ENCODE measurements around the gene TBX5.

The TBX5 gene

DNA sequence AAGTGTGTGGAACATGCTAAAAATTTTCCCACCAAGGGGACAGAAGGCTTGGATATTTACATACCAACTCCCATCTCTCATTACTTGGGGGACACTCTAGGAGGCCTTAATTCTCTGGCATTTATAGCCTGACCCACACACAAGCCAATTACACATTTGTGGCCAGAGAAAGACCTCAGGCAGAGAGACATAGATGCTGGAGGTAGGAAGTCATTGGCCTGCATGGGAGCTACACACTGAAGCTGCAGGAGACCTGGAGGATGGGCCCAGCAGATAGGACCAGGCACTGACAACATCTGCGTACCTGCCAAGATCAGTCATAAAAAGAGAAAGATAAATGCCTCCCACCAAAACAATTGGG lies 61.7 kb downstream of the TBX5 start:
- H3K4me3 ChIP-seq (ENCODE audit: low read depth, low read length) = no peak overlapping the region
- in situ Hi-C loops (cut with HindIII; ENCODE audit: low pct_ligation_motif_present, low sequenced_read_pairs) = no loop called here
- H3K36me3 ChIP-seq (replicated peaks) = no peaks in the 10 kb centered on the region
- no peak for DNase-seq
- H3K27me3 ChIP-seq (replicated peaks) = no peaks in the 10 kb centered on the region
- TF ChIP-seq, protein P1, sequence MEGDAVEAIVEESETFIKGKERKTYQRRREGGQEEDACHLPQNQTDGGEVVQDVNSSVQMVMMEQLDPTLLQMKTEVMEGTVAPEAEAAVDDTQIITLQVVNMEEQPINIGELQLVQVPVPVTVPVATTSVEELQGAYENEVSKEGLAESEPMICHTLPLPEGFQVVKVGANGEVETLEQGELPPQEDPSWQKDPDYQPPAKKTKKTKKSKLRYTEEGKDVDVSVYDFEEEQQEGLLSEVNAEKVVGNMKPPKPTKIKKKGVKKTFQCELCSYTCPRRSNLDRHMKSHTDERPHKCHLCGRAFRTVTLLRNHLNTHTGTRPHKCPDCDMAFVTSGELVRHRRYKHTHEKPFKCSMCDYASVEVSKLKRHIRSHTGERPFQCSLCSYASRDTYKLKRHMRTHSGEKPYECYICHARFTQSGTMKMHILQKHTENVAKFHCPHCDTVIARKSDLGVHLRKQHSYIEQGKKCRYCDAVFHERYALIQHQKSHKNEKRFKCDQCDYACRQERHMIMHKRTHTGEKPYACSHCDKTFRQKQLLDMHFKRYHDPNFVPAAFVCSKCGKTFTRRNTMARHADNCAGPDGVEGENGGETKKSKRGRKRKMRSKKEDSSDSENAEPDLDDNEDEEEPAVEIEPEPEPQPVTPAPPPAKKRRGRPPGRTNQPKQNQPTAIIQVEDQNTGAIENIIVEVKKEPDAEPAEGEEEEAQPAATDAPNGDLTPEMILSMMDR (IDR thresholded peaks at IDR 0.05; ENCODE audit: low read depth, low read length, missing control alignments) = no peak
- H3K27ac ChIP-seq = no peak overlapping the region

DNA sequence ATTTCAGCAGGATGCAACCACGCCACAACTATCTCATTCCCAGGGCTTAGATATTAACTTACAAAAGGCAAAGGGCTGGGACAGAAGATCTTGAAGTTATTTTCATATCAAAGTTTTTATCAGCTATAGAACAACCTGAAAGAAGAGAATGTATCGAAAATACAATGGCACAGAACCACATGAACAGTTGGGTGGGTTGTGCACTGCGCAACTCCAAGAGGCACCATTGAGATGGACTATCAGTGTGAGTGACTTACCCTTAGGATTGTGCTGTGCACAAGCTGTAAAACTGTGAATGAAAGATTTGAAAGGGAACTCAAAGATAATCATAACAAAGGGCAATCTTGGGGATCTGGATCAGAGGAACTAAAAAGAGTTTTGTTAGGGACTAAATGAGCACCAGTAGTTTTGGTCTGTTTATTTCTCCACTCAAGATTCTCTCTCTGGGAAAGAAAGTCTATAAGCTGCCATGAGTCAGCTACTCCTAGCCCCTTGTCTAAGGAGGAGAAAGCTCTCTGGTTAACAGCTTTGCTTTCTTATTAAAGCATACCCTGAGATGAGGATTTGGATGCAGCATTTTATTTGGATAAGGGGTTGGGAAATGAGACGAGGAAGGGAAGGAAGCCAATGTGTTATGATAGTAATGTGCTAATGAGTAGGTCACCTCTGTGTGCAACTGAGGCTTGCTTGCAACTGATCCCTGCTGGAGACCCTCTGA lies 62.2 kb downstream of the TBX5 start:
- Histone ChIP-seq H3K4me3 (ENCODE audit: low read depth, low read length) (no peak overlapping the region), H3K27ac (no peak overlapping the region), H3K27me3 (replicated peaks) (no peaks in the 10 kb centered on the region), H3K36me3 (replicated peaks) (no peaks in the 10 kb centered on the region)
- DNase-seq = no peak
- TF ChIP-seq, protein P1 (IDR thresholded peaks at IDR 0.05; ENCODE audit: low read depth, low read length, missing control alignments) = no peak
- in situ Hi-C loops (cut with HindIII; ENCODE audit: low pct_ligation_motif_present, low sequenced_read_pairs) = no loop called here

DNA sequence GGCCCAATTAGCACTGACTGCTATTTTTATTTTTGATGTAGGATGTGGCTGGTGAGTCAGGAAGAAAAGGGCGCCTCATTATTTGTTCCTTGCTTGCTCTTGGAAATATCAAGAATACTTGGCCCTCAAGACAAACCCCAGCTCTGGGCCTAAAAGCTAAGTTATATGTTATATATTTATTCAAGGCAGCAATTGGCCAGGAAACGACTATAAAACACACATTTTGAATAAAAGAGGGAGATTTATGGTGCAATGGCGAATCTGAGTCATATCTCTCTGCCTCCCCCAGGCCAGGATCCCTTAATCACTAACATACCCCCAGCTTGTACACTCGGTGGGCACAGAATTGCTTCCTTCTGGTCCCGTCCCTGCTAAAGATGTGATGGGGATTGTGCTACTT lies 63.3 kb downstream of the TBX5 start:
- Histone ChIP-seq H3K36me3 (replicated peaks) (no peaks in the 10 kb centered on the region), H3K27me3 (replicated peaks) (no peaks in the 10 kb centered on the region), H3K4me3 (ENCODE audit: low read depth, low read length) (no peak overlapping the region), H3K27ac (no peak overlapping the region)
- TF ChIP-seq, protein P1 (IDR thresholded peaks at IDR 0.05; ENCODE audit: low read depth, low read length, missing control alignments) = no peak
- no peak for DNase-seq
- in situ Hi-C loops (cut with HindIII; ENCODE audit: low pct_ligation_motif_present, low sequenced_read_pairs) = no loop called here

DNA sequence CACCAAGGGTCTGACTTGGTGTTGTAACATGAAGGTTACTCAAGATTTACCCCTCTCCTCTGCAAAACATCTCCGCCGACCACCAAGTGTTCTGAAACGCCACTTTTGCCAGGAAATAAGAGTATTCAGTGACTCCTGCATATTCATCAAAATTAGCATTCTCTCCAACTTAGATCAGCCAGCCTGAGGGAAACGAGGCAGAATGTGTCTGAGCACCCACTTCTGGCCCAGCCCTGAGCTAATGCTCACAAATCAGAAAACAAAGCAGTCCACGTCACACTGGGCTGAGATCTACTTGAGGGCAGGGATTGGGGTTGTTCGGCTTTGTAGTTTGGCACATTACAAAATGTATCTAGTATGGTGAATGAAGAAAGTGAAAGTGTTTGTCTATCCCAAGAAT lies 64.3 kb downstream of the TBX5 start:
- H3K27ac ChIP-seq = no peak overlapping the region
- H3K27me3 ChIP-seq (replicated peaks) = no peaks in the 10 kb centered on the region
- no peaks in the 10 kb centered on the region for H3K36me3 ChIP-seq (replicated peaks)
- H3K4me3 ChIP-seq (ENCODE audit: low read depth, low read length) = no peak overlapping the region
- DNase-seq = no peak
- TF ChIP-seq, protein P1 (IDR thresholded peaks at IDR 0.05; ENCODE audit: low read depth, low read length, missing control alignments) = no peak
- in situ Hi-C loops (cut with HindIII; ENCODE audit: low pct_ligation_motif_present, low sequenced_read_pairs) = no loop called here

DNA sequence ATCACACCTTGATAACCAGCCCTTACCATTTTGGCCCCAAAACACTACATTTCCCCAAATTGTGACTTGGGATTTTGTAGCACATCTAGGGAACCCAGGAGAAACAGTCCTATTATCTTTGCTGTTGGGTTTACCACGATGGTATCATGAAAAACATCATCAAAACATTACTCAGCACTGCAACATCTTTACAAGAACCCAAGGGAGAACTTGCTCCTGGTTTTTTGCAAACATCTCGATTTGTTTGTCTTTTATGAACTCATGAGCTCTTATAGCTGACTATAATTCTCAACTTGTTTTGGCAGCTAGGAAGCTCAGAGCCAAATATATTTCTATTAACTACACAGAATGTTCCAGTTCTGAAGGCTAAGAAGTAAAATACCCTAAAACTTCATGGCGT lies 65.7 kb downstream of the TBX5 start:
- H3K27me3 ChIP-seq (replicated peaks) = no peaks in the 10 kb centered on the region
- in situ Hi-C loops (cut with HindIII; ENCODE audit: low pct_ligation_motif_present, low sequenced_read_pairs) = no loop called here
- no peak for DNase-seq
- TF ChIP-seq, protein P1 (IDR thresholded peaks at IDR 0.05; ENCODE audit: low read depth, low read length, missing control alignments) = no peak
- H3K27ac ChIP-seq = no peak overlapping the region
- H3K4me3 ChIP-seq (ENCODE audit: low read depth, low read length) = no peak overlapping the region
- no peaks in the 10 kb centered on the region for H3K36me3 ChIP-seq (replicated peaks)

DNA sequence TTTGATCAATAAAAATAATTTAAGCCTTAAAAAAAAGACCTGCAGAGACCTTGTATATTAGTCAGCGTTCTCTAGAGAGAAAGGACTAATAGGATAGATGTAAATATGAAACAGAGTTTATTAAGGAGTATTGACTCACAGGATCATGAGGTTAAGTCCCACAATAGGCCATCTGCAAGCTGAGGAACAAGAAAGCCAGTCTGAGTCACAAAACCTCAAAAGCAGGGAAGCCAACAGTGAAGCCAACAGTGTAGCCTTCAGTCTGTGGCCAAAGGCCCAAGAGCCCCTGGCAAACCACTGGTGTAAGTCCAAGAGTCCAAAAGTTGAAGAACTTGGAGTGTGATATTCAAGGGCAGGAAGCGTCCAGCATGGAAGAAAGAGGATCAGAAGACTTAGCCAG lies 66.3 kb downstream of the TBX5 start:
- H3K27ac ChIP-seq = no peak overlapping the region
- no peaks in the 10 kb centered on the region for H3K27me3 ChIP-seq (replicated peaks)
- no peak for DNase-seq
- no peak overlapping the region for H3K4me3 ChIP-seq (ENCODE audit: low read depth, low read length)
- TF ChIP-seq, protein P1 (IDR thresholded peaks at IDR 0.05; ENCODE audit: low read depth, low read length, missing control alignments) = no peak
- in situ Hi-C loops (cut with HindIII; ENCODE audit: low pct_ligation_motif_present, low sequenced_read_pairs) = no loop called here
- no peaks in the 10 kb centered on the region for H3K36me3 ChIP-seq (replicated peaks)

All from brain microvascular endothelial cell (primary cell).